ENCODE results near the gene ETFB.

DNA sequence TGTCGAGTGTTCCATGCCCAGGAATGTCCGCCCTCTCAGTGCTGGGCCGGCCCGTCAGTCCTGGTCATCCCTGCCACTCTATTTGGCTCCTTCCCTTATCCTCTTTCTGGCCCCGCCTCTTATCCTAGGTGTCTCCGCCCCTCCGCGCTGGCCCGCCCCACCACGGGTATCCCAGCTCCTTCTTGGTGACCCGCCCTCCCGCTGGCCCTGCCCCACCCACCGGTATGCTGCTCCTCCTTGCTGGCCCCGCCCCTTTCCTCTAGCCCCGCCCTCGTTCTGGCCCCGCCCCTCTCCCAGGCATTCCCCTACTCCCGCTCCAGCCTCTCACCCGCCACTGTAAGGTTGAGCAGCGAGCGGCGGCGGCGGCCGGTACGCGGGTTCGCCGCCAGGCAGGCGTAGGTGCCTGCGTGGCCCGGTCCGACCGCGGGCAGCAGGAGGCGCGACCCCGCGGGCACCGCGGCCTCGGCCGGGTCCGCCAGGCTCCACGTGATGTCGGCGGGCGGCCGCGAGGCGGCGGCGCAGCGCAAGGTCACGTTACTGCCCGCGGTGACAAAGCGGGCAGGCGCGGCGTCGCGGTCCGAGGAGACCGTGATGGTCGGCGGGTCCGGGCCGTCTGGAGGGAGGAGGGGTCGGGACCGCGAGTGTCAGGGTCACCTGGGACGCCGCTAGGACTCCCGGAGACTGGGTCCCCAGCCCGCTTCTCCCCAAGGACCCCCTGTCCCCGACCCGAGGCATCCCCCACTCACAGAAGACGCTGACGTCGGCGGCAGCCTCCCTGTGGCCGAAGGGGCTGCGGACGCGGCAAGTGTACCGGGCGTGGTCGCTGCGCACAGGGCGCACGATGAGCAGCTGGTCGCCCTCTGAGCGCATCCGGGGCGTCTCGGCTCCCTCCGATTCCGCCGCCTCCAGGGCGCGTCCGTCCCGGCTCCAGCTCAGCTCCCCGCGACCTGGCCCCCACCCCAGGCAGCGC, 26.2 kb downstream of the ETFB start:
- TF ChIP-seq, protein P1, sequence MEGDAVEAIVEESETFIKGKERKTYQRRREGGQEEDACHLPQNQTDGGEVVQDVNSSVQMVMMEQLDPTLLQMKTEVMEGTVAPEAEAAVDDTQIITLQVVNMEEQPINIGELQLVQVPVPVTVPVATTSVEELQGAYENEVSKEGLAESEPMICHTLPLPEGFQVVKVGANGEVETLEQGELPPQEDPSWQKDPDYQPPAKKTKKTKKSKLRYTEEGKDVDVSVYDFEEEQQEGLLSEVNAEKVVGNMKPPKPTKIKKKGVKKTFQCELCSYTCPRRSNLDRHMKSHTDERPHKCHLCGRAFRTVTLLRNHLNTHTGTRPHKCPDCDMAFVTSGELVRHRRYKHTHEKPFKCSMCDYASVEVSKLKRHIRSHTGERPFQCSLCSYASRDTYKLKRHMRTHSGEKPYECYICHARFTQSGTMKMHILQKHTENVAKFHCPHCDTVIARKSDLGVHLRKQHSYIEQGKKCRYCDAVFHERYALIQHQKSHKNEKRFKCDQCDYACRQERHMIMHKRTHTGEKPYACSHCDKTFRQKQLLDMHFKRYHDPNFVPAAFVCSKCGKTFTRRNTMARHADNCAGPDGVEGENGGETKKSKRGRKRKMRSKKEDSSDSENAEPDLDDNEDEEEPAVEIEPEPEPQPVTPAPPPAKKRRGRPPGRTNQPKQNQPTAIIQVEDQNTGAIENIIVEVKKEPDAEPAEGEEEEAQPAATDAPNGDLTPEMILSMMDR (IDR thresholded peaks at IDR 0.05; ENCODE audit: low read depth, low read length, missing input control), result peak; percentile 31
- TF ChIP-seq, protein P2, sequence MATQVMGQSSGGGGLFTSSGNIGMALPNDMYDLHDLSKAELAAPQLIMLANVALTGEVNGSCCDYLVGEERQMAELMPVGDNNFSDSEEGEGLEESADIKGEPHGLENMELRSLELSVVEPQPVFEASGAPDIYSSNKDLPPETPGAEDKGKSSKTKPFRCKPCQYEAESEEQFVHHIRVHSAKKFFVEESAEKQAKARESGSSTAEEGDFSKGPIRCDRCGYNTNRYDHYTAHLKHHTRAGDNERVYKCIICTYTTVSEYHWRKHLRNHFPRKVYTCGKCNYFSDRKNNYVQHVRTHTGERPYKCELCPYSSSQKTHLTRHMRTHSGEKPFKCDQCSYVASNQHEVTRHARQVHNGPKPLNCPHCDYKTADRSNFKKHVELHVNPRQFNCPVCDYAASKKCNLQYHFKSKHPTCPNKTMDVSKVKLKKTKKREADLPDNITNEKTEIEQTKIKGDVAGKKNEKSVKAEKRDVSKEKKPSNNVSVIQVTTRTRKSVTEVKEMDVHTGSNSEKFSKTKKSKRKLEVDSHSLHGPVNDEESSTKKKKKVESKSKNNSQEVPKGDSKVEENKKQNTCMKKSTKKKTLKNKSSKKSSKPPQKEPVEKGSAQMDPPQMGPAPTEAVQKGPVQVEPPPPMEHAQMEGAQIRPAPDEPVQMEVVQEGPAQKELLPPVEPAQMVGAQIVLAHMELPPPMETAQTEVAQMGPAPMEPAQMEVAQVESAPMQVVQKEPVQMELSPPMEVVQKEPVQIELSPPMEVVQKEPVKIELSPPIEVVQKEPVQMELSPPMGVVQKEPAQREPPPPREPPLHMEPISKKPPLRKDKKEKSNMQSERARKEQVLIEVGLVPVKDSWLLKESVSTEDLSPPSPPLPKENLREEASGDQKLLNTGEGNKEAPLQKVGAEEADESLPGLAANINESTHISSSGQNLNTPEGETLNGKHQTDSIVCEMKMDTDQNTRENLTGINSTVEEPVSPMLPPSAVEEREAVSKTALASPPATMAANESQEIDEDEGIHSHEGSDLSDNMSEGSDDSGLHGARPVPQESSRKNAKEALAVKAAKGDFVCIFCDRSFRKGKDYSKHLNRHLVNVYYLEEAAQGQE (IDR thresholded peaks at IDR 0.05), result peak; percentile 65
- TF ChIP-seq EGR1 (IDR thresholded peaks at IDR 0.05; ENCODE audit: low read depth in 2 of 2) (no peak), GABPA (IDR thresholded peaks at IDR 0.05 in 1 of 2, conservative IDR thresholded peaks at IDR 0.05 in 1 of 2) (no peak), JUND (IDR thresholded peaks at IDR 0.05) (no peak), FOXA1 (IDR thresholded peaks at IDR 0.05) (no peak)
- TF ChIP-seq, protein P3, sequence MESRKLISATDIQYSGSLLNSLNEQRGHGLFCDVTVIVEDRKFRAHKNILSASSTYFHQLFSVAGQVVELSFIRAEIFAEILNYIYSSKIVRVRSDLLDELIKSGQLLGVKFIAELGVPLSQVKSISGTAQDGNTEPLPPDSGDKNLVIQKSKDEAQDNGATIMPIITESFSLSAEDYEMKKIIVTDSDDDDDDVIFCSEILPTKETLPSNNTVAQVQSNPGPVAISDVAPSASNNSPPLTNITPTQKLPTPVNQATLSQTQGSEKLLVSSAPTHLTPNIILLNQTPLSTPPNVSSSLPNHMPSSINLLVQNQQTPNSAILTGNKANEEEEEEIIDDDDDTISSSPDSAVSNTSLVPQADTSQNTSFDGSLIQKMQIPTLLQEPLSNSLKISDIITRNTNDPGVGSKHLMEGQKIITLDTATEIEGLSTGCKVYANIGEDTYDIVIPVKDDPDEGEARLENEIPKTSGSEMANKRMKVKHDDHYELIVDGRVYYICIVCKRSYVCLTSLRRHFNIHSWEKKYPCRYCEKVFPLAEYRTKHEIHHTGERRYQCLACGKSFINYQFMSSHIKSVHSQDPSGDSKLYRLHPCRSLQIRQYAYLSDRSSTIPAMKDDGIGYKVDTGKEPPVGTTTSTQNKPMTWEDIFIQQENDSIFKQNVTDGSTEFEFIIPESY (IDR thresholded peaks at IDR 0.05), result no peak
- TF ChIP-seq, protein P4, sequence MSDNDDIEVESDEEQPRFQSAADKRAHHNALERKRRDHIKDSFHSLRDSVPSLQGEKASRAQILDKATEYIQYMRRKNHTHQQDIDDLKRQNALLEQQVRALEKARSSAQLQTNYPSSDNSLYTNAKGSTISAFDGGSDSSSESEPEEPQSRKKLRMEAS (IDR thresholded peaks at IDR 0.05), result no peak

All from liver (tissue), 3 donors.